HK-2 (cell line): ENCODE data around the gene FOXN3.

ENCODE experiments used
- DNase-seq: peaks from one replicate; pipeline ENCODE4 v3.0.0-alpha.2; 2018; ENCODE audit not compliant: unreplicated experiment

The FOXN3 gene

GRCh38 chr14:89197623-89198022 lies 219.4 kb downstream of the FOXN3 start:
- no peak for DNase-seq

GRCh38 chr14:89196545-89196944 lies 220.5 kb downstream of the FOXN3 start:
- no peak for DNase-seq

DNA sequence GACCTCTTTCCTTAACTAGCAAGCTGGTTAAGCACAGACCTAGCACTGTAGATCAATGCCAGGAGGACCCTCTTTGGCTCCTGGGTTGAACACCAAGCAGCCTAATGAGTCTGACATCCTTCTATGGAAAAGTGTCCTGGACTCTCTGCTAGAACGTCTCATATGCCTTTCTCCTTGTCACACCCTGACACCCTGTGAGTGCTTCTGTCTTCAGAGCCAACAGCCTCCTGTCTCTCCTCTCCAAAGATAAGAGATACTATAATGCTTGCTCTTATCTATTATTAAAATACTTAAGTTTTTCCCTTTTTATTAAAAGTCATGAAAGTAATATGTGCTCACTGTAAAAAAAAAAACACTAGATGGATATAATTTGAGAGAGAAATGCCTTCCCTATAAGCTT lies 222.7 kb downstream of the FOXN3 start:
- DNase-seq = no peak

GRCh38 chr14:89190765-89191513 lies 226.1 kb downstream of the FOXN3 start:
- DNase-seq = no peak

- no peak for DNase-seq
Observed at GRCh38 chr14:89188492-89188891, 228.5 kb downstream of the FOXN3 start.

- no peak for DNase-seq
Observed at GRCh38 chr14:89187501-89187900, 229.5 kb downstream of the FOXN3 start.

GRCh38 chr14:89186856-89187376 lies 230.1 kb downstream of the FOXN3 start:
- no peak for DNase-seq

DNA sequence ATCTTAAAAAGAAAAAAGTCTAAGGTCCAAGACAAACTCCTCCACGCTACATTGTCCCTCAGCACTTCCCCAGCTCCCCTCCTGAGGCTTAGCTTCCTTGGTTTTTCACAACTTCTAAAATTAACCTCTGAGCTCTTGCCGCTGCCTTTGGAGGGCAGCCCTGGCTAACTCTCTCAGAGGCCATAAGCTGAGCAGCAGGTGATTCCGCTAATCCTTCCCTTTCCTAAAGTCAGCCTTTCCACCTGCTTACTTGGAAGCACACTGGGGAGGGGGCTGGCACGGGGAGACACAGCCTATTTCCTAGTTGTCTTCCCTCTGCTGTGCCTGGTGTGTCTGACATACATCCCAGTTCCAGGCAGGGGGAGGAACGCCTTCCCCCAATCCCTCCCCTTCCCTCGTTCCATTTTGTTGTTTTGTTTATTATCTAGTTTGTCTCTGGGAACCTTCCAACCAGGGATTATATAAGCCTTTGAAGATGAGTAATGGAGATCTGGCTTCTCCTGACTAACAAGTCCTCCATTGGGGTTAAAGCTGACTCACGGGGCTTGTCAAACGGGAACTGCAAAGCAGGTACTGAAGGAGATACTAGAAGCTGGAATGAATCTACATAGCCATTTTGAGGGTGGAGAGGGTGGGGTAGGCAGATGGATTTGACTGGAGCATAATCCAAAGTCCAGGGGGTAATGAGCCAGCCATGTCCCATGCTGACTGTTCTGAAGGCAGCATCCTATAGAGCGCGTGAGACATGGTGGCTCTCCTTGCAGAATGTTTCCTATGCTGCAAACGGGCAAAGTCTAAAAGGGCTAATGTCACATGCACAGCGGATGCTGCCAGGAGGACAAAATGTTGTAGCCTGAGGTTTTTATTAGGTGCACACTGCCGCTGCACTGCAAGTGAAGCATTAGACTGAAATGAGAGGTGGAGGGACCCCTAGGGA lies 230.8 kb downstream of the FOXN3 start:
- DNase-seq = no peak

- no peak for DNase-seq
Observed at GRCh38 chr14:89184952-89185351, 232.1 kb downstream of the FOXN3 start.

DNA sequence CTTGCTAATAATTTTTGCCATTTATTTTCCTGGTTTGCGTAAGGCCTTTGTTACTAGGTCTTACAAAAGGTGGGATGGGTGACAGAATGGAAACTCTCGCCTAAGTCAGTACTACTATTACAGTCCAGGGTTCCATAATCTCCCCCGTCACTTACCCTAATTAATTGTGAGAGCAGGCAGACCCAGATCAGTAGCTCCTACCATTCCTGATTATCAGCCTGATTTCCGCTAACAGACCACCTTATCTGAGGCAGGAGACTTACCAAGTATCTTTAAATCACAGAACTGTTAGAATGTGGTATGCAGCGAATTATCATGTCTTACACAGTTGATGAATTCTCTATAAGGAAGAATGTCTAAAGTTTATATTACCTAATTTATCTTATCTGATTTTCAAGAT lies 234.7 kb downstream of the FOXN3 start:
- DNase-seq = no peak

- DNase-seq = no peak
Observed at GRCh38 chr14:89180546-89180945, 236.5 kb downstream of the FOXN3 start.

DNA sequence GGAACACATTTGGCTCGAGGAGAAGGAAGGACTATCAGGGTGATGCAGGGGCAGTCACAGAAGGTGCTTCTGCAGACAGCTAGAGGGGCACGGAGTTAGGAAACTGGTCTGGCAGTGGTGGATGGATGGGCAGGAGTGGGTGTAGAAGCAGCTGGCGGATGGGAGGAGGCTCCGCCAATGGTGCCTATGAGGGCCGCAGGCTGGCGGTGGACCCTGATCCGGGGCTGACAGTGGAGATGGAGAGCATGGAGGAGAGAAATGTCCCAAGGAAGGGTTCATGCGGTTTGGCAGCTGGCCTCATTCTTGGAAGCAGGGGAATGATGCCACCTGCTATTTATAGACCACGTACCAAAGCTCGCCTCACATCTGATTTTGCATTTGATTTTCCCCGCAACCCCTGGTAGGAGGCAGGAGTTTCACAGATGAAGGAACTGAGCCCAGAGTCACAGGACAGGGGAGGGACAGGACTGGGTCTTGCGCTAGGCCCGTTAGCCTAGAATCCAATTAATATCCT lies 237.1 kb downstream of the FOXN3 start:
- no peak for DNase-seq

DNA sequence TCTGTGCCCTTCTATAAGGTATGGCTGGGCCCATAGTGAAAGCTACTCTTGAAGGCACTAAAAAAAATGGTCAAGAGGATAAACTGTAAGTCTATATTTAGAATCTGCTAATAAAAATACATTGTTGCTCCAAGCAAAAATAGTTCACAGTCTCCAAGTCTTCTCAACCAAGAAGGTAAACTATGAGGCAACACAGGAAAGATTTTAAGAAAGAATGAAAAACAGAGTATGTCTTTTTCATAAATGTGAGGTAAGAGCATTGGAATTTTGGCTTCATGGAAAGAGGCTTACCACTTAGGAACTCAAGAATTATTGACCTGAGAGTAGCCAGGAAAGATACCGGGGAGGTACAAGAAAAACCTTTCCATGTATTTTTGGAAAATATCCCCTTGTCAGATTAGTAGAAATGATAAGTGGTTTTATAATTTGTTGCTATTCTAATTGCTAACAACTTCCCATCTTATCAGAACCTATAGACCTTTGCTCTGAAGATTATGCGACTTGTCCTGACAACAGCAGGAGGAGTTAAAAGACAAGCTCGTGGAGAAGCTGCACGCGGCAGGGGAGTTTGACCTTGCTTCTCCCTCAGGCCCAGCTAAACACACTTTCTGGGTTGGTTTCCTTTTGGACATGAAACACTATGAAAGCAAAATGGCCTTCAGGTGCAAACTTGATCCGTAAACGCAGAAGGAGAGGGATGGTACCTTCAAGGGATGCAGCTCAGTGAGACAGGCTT lies 238.1 kb downstream of the FOXN3 start:
- no peak for DNase-seq

DNA sequence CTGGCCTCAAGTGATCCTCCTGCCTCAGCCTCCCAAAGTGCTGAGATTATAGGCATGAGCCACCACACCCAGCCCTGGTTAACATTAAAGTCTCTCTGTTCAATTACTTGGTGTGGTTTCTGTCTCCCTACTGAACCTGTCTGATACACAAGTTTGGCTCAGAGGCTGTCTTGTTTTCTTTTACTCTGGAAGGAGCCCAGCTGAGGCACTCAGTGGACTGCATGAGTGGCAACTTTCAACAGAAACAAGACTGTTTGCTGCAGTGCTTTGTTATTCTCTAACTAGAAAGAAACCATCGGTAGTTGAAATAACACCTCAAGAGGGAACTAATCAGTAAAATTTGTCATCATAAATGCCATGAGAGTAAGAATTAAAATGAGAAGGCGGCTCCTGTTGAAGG lies 238.7 kb downstream of the FOXN3 start:
- DNase-seq = no peak

DNA sequence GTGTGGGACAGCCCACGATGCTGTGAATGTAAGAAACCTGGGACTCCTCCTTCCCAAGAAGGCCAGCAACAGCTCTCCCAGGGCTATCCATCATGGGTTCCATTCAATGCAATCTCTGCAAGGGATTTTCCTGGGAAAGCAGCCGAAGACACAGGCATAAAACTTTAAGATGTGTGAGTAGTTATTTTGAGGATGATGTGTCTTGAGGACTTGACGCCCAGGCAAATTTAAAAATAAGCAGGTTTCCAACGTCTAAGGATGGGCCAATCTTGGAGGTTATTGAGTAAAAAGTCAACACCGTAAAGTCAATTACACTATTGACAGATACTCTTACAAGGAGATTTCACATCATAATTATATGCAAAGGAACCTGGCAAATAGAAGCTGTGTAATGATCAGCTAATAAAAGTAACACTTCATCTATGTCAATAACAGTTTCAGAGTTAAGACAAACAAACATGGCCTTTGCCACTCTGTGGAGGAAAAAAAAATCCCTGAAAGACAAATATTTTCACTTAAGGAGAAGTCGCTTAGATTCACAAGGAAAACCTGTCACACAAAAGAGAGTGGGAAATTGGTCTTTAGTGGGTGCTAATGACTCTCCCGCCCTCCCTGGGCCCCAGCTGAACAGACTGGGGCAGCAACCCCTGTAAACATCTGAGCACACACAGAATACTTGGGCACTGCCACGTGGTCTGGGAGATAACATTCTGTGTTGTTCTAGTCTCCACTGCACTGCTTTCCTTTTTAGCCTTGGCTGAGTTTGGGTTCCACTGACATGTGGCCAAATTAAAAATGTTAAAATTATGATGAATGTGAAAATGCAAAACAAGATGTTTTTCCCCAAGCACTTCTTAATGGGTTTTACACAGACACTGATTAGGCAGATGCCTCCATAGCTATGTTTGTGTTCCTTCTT lies 240.9 kb downstream of the FOXN3 start:
- DNase-seq = no peak

DNA sequence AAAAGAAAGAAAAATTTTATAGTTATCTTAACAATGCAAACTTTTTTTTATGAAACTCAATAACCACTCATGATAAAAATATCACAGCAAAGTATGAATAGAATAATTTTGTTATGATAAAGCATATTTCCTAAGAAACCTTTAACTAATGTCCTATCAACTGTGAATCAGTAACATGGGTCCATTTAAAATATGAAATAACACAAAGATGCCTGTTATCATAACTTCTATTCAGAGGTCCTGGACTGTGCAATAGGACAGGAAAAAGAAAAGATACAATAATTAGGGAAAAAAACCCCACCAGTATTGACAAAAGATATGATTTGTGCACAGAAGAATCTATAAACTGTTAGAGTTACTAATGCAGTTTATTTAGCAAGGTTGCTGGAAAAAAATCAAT lies 245.4 kb downstream of the FOXN3 start:
- DNase-seq = no peak

DNA sequence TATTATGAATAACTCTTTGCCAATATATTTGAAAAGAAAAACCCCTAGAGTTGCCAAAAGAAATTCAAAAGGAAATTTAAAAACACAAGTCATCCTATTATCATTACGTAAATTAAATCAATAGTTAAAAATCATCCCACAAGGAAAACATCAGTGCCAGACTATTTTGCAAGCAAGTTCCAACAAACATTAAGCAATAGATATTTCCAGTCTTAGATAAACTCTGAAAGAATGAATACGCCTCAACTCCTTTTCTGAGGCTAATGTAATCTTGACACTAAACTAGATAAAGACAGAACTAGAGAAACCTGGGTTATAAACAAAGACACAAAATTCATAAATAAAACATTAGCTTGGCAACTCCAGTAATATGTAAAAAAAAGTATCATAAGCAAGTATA lies 245.9 kb downstream of the FOXN3 start:
- DNase-seq = no peak

- no peak for DNase-seq
Observed at GRCh38 chr14:89167705-89168104, 249.3 kb downstream of the FOXN3 start.

- no peak for DNase-seq
Observed at GRCh38 chr14:89166633-89167032, 250.4 kb downstream of the FOXN3 start.
